Transverse colon (tissue), 4 donors: ENCODE data around the gene EPS8. TPM values are rescaled to one million over a fixed set of nuclear protein-coding genes. Genes with fewer than 3 reads are reported as not detected.
"Not testable (repeated sequence)": the region's sequence is repeated elsewhere in the genome, so short reads cannot be mapped to it uniquely, and the experiment has no call there.

ENCODE experiments used
- DNase-seq: peaks from one replicate; pipeline ENCODE4 v3.0.0-alpha.2; 2019
- H3K27ac ChIP-seq, 4 donors: fragments of 200-600 bp; sonication (generic); 2 replicates each; pipeline ENCODE4 v1.5.1; 2016 to 2018; ENCODE audit warnings: inconsistent platforms in 4 of 4
- H3K27me3 ChIP-seq: fragments of 200-600 bp; sonication (generic); 2 replicates; pipeline ENCODE4 v1.5.1; 2017; ENCODE audit warnings: inconsistent platforms
- H3K36me3 ChIP-seq, 4 donors: fragments of 200-600 bp; sonication (generic); 2 replicates each; pipeline ENCODE4 v1.5.1; 2017 to 2019; ENCODE audit warnings: inconsistent platforms in 4 of 4
- H3K4me1 ChIP-seq, 4 donors: fragments of 200-600 bp; sonication (generic); 2 replicates each; pipeline ENCODE4 v1.5.1; 2017 to 2020; ENCODE audit warnings: inconsistent platforms in 4 of 4
- H3K4me3 ChIP-seq, 4 donors: fragments of 200-600 bp; sonication (generic); 1 replicate in 1 of 4; 2 replicates in 3 of 4; pipeline versions ENCODE4 v1.5.1 to v1.6.1; 2017 to 2019; ENCODE audit warnings: inconsistent platforms in 4 of 4
- H3K9me3 ChIP-seq, 2 donors: fragments of 200-600 bp; sonication (generic); 2 replicates each; pipeline ENCODE4 v1.5.1; 2017 to 2019; ENCODE audit warnings: inconsistent platforms in 2 of 2
- CTCF ChIP-seq, 5 experiments: fragments of 200-600 bp in 3 of 5; fragments of 450-650 bp in 2 of 5; sonication (generic) in 3 of 5; IDR thresholded peaks; 1 replicate in 2 of 5; 2 replicates in 3 of 5; pipeline ENCODE4 v1.5.1; 2016 to 2017; ENCODE audit warnings: antibody characterized with exemption in 5 of 5, inconsistent platforms in 3 of 5, mild to moderate bottlenecking in 2 of 5, moderate library complexity in 1 of 5
- EP300 ChIP-seq: sonication (generic); formaldehyde crosslinking; IDR thresholded peaks from one replicate; pipeline ENCODE4 v1.6.1; 2017; ENCODE audit warnings: antibody characterized with exemption, low read depth
- POLR2A ChIP-seq: fragments of 450-650 bp; IDR thresholded peaks from one replicate; pipeline ENCODE4 v1.6.1; 2016; ENCODE audit warnings: antibody characterized with exemption, mild to moderate bottlenecking, moderate library complexity
- POLR2AphosphoS5 ChIP-seq, 3 donors: sonication (generic); formaldehyde crosslinking; IDR thresholded peaks; one replicate each; pipeline ENCODE4 v1.6.1; 2016; ENCODE audit warnings: antibody characterized with exemption in 3 of 3
- WGBS, 2 donors: methylation state at CpG; one replicate each; pipeline ENCODE4 v1.1.5; 2018; ENCODE audit warnings: low coverage in 1 of 2; 5-methylcytosine and 5-hydroxymethylcytosine counted together
- in situ Hi-C, 4 donors: fragments of 200-750 bp; cut with MboI; loops; one replicate each; pipeline versions ENCODE4 v1.15.0 to v1.15.1; 2017; ENCODE audit warnings: low sequenced_read_pairs in 3 of 4, low pct_ligation_motif_present in 1 of 4, low pct_unique_long_range_greater_than_20kb in 1 of 4
- intact Hi-C: fragments of 100-400 bp; cut with DNase I; formaldehyde crosslinking; loops from one replicate; pipeline ENCODE4 v1.15.1; 2023; ENCODE audit warnings: low total_unique reads
- total RNA-seq, 4 donors: library from RNA; depleted of rRNA; stranded (reverse); fragments of >200 nt; gene quantifications; one replicate each; pipeline ENCODE4 v1.1.0, GENCODE V29; 2016

Gene EPS8
- total RNA-seq, 4 donors from 2014 or later, result 55.1 to 180 (median 140) TPM

- in situ Hi-C loops, result no loop called here
- H3K27me3 ChIP-seq, result no peaks in the 10 kb centered on the region
- H3K36me3 ChIP-seq, result no peaks in the 10 kb centered on the region
- no peak overlapping the region for H3K4me3 ChIP-seq
- H3K4me1 ChIP-seq, result peaks cover 5 to 58% (median 30%) of the 10 kb centered on the region in 4 donors
- no peak for TF ChIP-seq POLR2AphosphoS5 (IDR thresholded peaks at IDR 0.05)
- no peak for TF ChIP-seq POLR2A
- no peak for TF ChIP-seq EP300
- TF ChIP-seq CTCF (IDR thresholded peaks at IDR 0.05), result no peak
- H3K27ac ChIP-seq, result no peak overlapping the region
- no peak for DNase-seq
- 75 to 86% methylated on average over 3 of the region's 3 CpGs for WGBS, 2 donors
- intact Hi-C loops, result no loop called here
- H3K9me3 ChIP-seq, result no peaks in the 10 kb centered on the region
Measured at GRCh38 chr12:15769586-15769985, 19.6 kb downstream of the EPS8 start.

DNA sequence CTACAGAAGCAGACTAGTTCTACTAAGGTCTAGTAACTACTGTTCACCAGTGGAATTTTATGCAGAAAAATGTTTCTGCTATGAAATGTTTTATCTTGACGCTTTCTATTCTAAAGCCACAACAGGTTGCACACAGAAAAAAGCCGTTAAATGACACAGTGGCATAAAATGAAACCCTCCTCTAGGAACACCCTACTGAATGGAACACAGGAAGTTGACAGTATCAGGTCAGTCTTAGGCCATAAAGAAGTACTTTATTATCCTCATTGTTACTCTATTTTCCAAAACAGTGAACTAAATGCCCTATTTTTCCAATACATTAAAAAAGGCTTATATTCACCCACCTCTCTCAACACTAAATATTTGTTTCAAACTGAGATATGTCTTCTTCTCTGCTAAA lies 21.9 kb downstream of the EPS8 start:
- intact Hi-C loops, result no loop called here
- in situ Hi-C loops, result no loop called here
- TF ChIP-seq CTCF (IDR thresholded peaks at IDR 0.05) (no peak), POLR2AphosphoS5 (IDR thresholded peaks at IDR 0.05) (peak in 1 of 3 donors; percentile 11)
- Histone ChIP-seq H3K36me3 (no peaks in the 10 kb centered on the region), H3K4me1 (peaks cover 5 to 51% (median 27%) of the 10 kb centered on the region in 4 donors), H3K27me3 (no peaks in the 10 kb centered on the region), H3K27ac (peak overlapping the region; percentile 11 to 63 (median 44)), H3K9me3 (no peaks in the 10 kb centered on the region), H3K4me3 (no peak overlapping the region)
- 49 to 54% methylated on average over 2 of the region's 2 CpGs for WGBS, 2 donors
- no peak for DNase-seq

DNA sequence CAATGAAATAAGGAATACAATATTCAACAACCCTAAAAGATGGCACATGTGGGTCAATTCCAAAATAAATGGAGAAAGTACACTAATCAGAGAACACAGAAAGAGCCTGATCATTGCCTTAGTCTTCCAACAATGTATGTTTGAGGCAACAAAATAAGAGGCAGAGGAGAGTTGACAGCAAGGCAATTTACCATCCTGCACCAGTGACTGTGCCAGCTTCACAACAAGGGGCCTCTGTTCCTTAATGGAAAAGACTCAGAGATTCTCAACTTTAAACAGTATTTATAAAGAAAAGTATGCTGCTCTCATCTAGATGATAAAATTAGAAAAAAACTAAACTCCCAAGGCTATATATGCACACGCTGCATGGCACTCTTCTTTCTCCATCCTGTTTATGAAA lies 25.9 kb downstream of the EPS8 start:
- Histone ChIP-seq H3K9me3 (no peaks in the 10 kb centered on the region), H3K27me3 (no peaks in the 10 kb centered on the region), H3K36me3 (no peaks in the 10 kb centered on the region), H3K4me1 (peaks cover 0 to 26% (median 11%) of the 10 kb centered on the region in 4 donors), H3K27ac (no peak overlapping the region), H3K4me3 (no peak overlapping the region)
- intact Hi-C loops, result no loop called here
- TF ChIP-seq POLR2A (no peak), EP300 (no peak), POLR2AphosphoS5 (IDR thresholded peaks at IDR 0.05) (no peak), CTCF (IDR thresholded peaks at IDR 0.05) (no peak)
- in situ Hi-C loops, result no loop called here
- DNase-seq, result no peak
- WGBS, 2 donors, result 89 to 92% methylated on average over 1 of the region's 1 CpG

DNA sequence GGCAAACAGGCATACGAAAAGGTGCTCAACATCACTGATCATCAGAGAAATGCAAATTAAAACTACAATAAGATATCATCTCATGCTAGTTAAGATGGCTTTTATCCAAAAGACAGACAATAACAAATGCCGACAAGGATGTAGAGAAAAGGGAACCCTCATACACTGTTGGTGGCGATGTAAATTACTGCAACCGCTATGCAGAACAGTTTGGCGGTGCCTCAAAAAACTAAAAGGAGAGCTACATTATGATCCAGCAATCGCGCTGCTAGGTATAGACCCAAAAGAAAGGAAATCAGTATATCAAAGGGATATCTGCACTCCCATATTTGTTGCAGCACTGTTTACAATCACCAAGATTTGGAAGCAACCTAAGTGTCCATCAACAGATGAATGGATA lies 27.0 kb downstream of the EPS8 start:
- H3K27me3 ChIP-seq, H3K9me3 ChIP-seq, H3K36me3 ChIP-seq, DNase-seq, intact Hi-C loops, H3K27ac ChIP-seq, H3K4me3 ChIP-seq, in situ Hi-C loops: not testable (repeated sequence)
- 94 to 98% methylated on average over 7 of the region's 7 CpGs for WGBS, 2 donors
- H3K4me1 ChIP-seq, result peaks cover 0 to 17% (median 4%) of the 10 kb centered on the region in 4 donors

GRCh38 chr12:15757553-15758255 lies 31.5 kb downstream of the EPS8 start:
- in situ Hi-C loops (no loop called here), intact Hi-C loops (no loop called here)
- no peak for DNase-seq
- no peaks in the 10 kb centered on the region for H3K27me3 ChIP-seq
- peaks cover 0 to 10% (median 0%) of the 10 kb centered on the region in 4 donors for H3K4me1 ChIP-seq
- no peaks in the 10 kb centered on the region for H3K36me3 ChIP-seq
- H3K27ac ChIP-seq, result no peak overlapping the region
- no peak overlapping the region for H3K4me3 ChIP-seq
- H3K9me3 ChIP-seq, result no peaks in the 10 kb centered on the region
- 91 to 100% methylated on average over 5 to 7 of the region's 7 CpGs for WGBS, 2 donors
- no peak for TF ChIP-seq EP300
- TF ChIP-seq CTCF (IDR thresholded peaks at IDR 0.05), result no peak
- TF ChIP-seq POLR2AphosphoS5 (IDR thresholded peaks at IDR 0.05), result no peak
- no peak for TF ChIP-seq POLR2A
